A673 (cell line): Measurements from ENCODE around the gene DAPK1. TPM values are rescaled to one million over a fixed set of nuclear protein-coding genes. Genes with fewer than 3 reads are reported as not detected.

Source experiments
- BruUV-seq: library from RNA; stranded (reverse); fragments of 400-500 nt; replicated peaks from 2 replicates; lab custom pipeline; 2021; lab: Mats Ljungman, UMichigan
- CTCF ChIA-PET: fragments of 300-600 bp; sonication (Branson Sonifier 250); formaldehyde crosslinking; loops from one replicate; lab custom pipeline; 2022; ENCODE audit warnings: antibody characterized with exemption; lab: Charles Lee
- POLR2A ChIA-PET: fragments of 300-600 bp; sonication (Branson Sonifier 250); formaldehyde crosslinking; loops from one replicate; lab custom pipeline; 2022; ENCODE audit warnings: antibody characterized with exemption; ENCODE audit not compliant: low non-redundant PET; lab: Charles Lee
- DNase-seq: peaks from one replicate; pipeline ENCODE4 v3.0.0-alpha.2; 2015; ENCODE audit warnings: low spot score
- H3K27ac ChIP-seq: fragments of 200-600 bp; sonication (generic); 2 replicates; pipeline ENCODE4 v1.5.1; 2016; ENCODE audit warnings: mixed run types, low read depth, mild to moderate bottlenecking, mixed read lengths, antibody characterized with exemption, low read length; ENCODE audit not compliant: poor library complexity, severe bottlenecking
- H3K27me3 ChIP-seq: fragments of 200-600 bp; sonication (generic); replicated peaks from 2 replicates; pipeline ENCODE4 v1.6.1; 2017; ENCODE audit warnings: mixed run types, low read depth, mild to moderate bottlenecking, mixed read lengths, antibody characterized with exemption, low read length; ENCODE audit not compliant: insufficient read depth, poor library complexity
- H3K36me3 ChIP-seq: fragments of 200-600 bp; sonication (generic); 2 replicates; pipeline ENCODE4 v1.6.1; 2016; ENCODE audit warnings: mixed run types, mild to moderate bottlenecking, mixed read lengths, antibody characterized with exemption, low read length; ENCODE audit not compliant: insufficient read depth, poor library complexity, severe bottlenecking
- H3K4me1 ChIP-seq: fragments of 200-600 bp; sonication (generic); 2 replicates; pipeline ENCODE4 v1.6.1; 2017; ENCODE audit warnings: mixed run types, mild to moderate bottlenecking, mixed read lengths, antibody characterized with exemption, low read length; ENCODE audit not compliant: insufficient read depth, poor library complexity, severe bottlenecking
- H3K4me3 ChIP-seq: fragments of 200-600 bp; sonication (generic); 2 replicates; pipeline ENCODE4 v1.5.1; 2016; ENCODE audit warnings: low read depth, mixed run types, mild to moderate bottlenecking, mixed read lengths, low read length; ENCODE audit not compliant: poor library complexity, severe bottlenecking
- H3K9me3 ChIP-seq: fragments of 200-600 bp; sonication (generic); 2 replicates; pipeline ENCODE4 v1.6.1; 2016; ENCODE audit warnings: mixed run types, low read depth, mild to moderate bottlenecking, mixed read lengths, antibody characterized with exemption, low read length; ENCODE audit not compliant: poor library complexity, severe bottlenecking
- CTCF ChIP-seq: fragments of 300-800, 200-600 bp; sonication (generic); conservative IDR thresholded peaks from 2 replicates; pipeline ENCODE4 v1.5.1; 2017; ENCODE audit warnings: low read depth, mild to moderate bottlenecking, antibody characterized with exemption, low read length, moderate library complexity, mixed read lengths
- EZH2 ChIP-seq: fragments of 200-600 bp; sonication (generic); IDR thresholded peaks from 2 replicates; pipeline ENCODE4 v1.6.1; 2017; ENCODE audit warnings: borderline replicate concordance, low read depth, mild to moderate bottlenecking, mixed read lengths, antibody characterized with exemption, low read length; ENCODE audit not compliant: poor library complexity, severe bottlenecking
- intact Hi-C: fragments of 100-400 bp; cut with micrococcal nuclease; formaldehyde crosslinking; loops from one replicate; pipeline ENCODE4 v1.10.0; 2022; ENCODE audit not compliant: unreplicated experiment
- total RNA-seq: library from RNA; stranded (reverse); gene quantifications from 2 replicates; pipeline ENCODE4 v1.2.3, GENCODE V29; 2021

Gene DAPK1
- total RNA-seq, 1 experiment from 2014 or later, result 380 TPM

GRCh38 chr9:87594194-87594593, 96.5 kb downstream of the DAPK1 start:
- no TSS peak for BruUV-seq
- no peak overlapping the region for H3K4me3 ChIP-seq
- DNase-seq, result no peak
- ChIA-PET POLR2A (no interaction called here), CTCF (no interaction called here)
- intact Hi-C loops, result no loop called here
- H3K9me3 ChIP-seq, result no peaks in the 10 kb centered on the region
- peak overlapping the region; percentile 31 for H3K27ac ChIP-seq
- TF ChIP-seq CTCF (no peak), EZH2 (no peak)
- peaks cover 18% of the 10 kb centered on the region for H3K36me3 ChIP-seq
- H3K27me3 ChIP-seq, result no peaks in the 10 kb centered on the region
- peaks cover 59% of the 10 kb centered on the region for H3K4me1 ChIP-seq

DNA sequence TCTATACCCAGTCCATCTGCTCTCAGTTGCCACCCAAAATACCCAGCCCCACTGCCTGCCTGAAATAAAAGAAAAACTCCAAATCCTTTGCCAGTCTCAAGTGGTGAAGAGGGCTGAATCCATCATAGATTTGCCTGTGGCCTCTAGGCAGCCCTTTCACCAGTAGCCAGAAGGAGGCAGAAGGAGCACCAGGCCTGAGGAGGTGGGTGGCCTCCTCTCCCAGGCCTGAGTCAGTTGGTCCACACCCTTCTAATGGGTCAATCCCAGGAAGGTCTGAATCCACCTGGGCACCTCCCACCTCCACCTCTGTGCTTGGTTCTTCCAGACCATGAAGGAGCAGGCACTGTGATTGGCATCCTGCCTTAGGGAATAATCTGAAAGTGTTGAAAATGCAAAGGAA, 97.0 kb downstream of the DAPK1 start:
- intact Hi-C loops, result no loop called here
- CTCF ChIA-PET, result no interaction called here

GRCh38 chr9:87595610-87596009, 97.9 kb downstream of the DAPK1 start:
- H3K27me3 ChIP-seq, result no peaks in the 10 kb centered on the region
- TF ChIP-seq EZH2 (no peak), CTCF (no peak)
- no peak for DNase-seq
- ChIA-PET CTCF (no interaction called here), POLR2A (no interaction called here)
- intact Hi-C loops, result no loop called here
- peaks cover 67% of the 10 kb centered on the region for H3K4me1 ChIP-seq
- no peak overlapping the region for H3K4me3 ChIP-seq
- H3K9me3 ChIP-seq, result no peaks in the 10 kb centered on the region
- no TSS peak for BruUV-seq
- no peak overlapping the region for H3K27ac ChIP-seq
- H3K36me3 ChIP-seq, result peaks cover 18% of the 10 kb centered on the region

More for the DNA sequence above, 97.0 kb downstream of the DAPK1 start:
- Histone ChIP-seq H3K4me1 (peaks cover 63% of the 10 kb centered on the region), H3K27ac (no peak overlapping the region), H3K27me3 (no peaks in the 10 kb centered on the region), H3K36me3 (peaks cover 18% of the 10 kb centered on the region), H3K4me3 (no peak overlapping the region), H3K9me3 (no peaks in the 10 kb centered on the region)
- no TSS peak for BruUV-seq
- DNase-seq, result no peak
- TF ChIP-seq EZH2 (no peak), CTCF (no peak)
- POLR2A ChIA-PET, result no interaction called here
